Measurements from ENCODE around the gene RBMXL2. TPM values are rescaled to one million over a fixed set of nuclear protein-coding genes. Genes with fewer than 3 reads are reported as not detected.

Gene RBMXL2
- polyA plus RNA-seq (2013, experiment 1 of 2; ENCODE audit: insufficient read length) = not detected
- not detected for polyA plus RNA-seq (2013, experiment 2 of 2; ENCODE audit: insufficient read length)

- no peak for DNase-seq
Measured at GRCh38 chr11:7088921-7089320, at the start of gene RBMXL2. Gene RBMXL2, plus strand, starts transcription at chr11:7088998. Its CDS starts 123 bp downstream, at chr11:7089121.

GRCh38 chr11:7046474-7047175 lies 42.2 kb upstream of the RBMXL2 start:
- no peak for DNase-seq

- DNase-seq = no peak
Measured at GRCh38 chr11:7050191-7050590, 38.6 kb upstream of the RBMXL2 start.

GRCh38 chr11:7056828-7057513 lies 31.8 kb upstream of the RBMXL2 start:
- DNase-seq = no peak

GRCh38 chr11:7057641-7058040 lies 31.2 kb upstream of the RBMXL2 start:
- no peak for DNase-seq

GRCh38 chr11:7060868-7061267 lies 27.9 kb upstream of the RBMXL2 start:
- peak; percentile 8 for DNase-seq

- no peak for DNase-seq
Measured at GRCh38 chr11:7062534-7062933, 26.3 kb upstream of the RBMXL2 start.

- DNase-seq = no peak
Measured at GRCh38 chr11:7072401-7073028, 16.3 kb upstream of the RBMXL2 start.

GRCh38 chr11:7077101-7077500 lies 11.7 kb upstream of the RBMXL2 start:
- DNase-seq = peak; percentile 1

GRCh38 chr11:7079545-7080135 lies 9.2 kb upstream of the RBMXL2 start:
- no peak for DNase-seq

GRCh38 chr11:7080900-7081299 lies 7.9 kb upstream of the RBMXL2 start:
- DNase-seq = no peak

- no peak for DNase-seq
Measured at GRCh38 chr11:7081441-7081840, 7.4 kb upstream of the RBMXL2 start.

- DNase-seq = no peak
Measured at GRCh38 chr11:7089328-7090251, 792 bp downstream of the RBMXL2 start.

- DNase-seq = peak; percentile 51
Measured at GRCh38 chr11:7098235-7098832, 9.5 kb downstream of the RBMXL2 start.

GRCh38 chr11:7115780-7116179 lies 27.0 kb downstream of the RBMXL2 start:
- peak; percentile 56 for DNase-seq

- DNase-seq = no peak
Measured at GRCh38 chr11:7116370-7116769, 27.6 kb downstream of the RBMXL2 start.

- no peak for DNase-seq
Measured at GRCh38 chr11:7138051-7138450, 49.3 kb downstream of the RBMXL2 start.

Data from fibroblast of skin of scalp (primary cell).